Effector memory CD8-positive, alpha-beta T cell (primary cell): Measurements from ENCODE around the gene CBR1.
A peak's percentile ranks its signal among the peaks of the same experiment; 100 is the strongest.

ENCODE experiments used
- ATAC-seq: fragments of 150-1000 bp; cut with Tn5 transposase; replicated peaks from 2 replicates; pipeline ENCODE4 v1.10.0; 2021; ENCODE audit warnings: mild to moderate bottlenecking, moderate library complexity
- DNase-seq, 3 experiments: peaks; one replicate each; pipeline ENCODE4 v3.0.0; 2021
- H3K27ac Mint-ChIP-seq, 2 donors: one replicate each; pipeline ENCODE4 v1.8.0; 2022; ENCODE audit warnings: mild to moderate bottlenecking in 2 of 2, mixed read lengths in 2 of 2, moderate library complexity in 2 of 2
- H3K27me3 Mint-ChIP-seq, 2 donors: one replicate each; pipeline ENCODE4 v1.8.0; 2022; ENCODE audit warnings: mixed read lengths in 2 of 2
- H3K36me3 Mint-ChIP-seq: one replicate; pipeline ENCODE4 v1.8.0; 2022; ENCODE audit warnings: mild to moderate bottlenecking, moderate library complexity, mixed read lengths; ENCODE audit not compliant: insufficient read depth
- H3K4me1 Mint-ChIP-seq, 2 donors: one replicate each; pipeline ENCODE4 v1.8.0; 2022; ENCODE audit warnings: low read depth in 2 of 2, mixed read lengths in 2 of 2
- H3K4me3 Mint-ChIP-seq, 2 donors: one replicate each; pipeline ENCODE4 v1.8.0; 2022; ENCODE audit warnings: mild to moderate bottlenecking in 2 of 2, mixed read lengths in 2 of 2, moderate library complexity in 2 of 2
- H3K9me3 Mint-ChIP-seq, 2 donors: one replicate each; pipeline ENCODE4 v1.8.0; 2022; ENCODE audit warnings: mixed read lengths in 2 of 2
- total RNA-seq, 9 experiments: gene quantifications; one replicate each; lab custom pipeline; 2026; lab: John Stamatoyannopoulos, UW

The CBR1 gene
- total RNA-seq, result 3.4 to 33.1 (median 13.8) reads per million in 9 experiments

GRCh38 chr21:36069713-36070583 is at the start of gene CBR1:
TSS of gene CBR1 (plus strand) at chr21:36070024. CDS start at chr21:36070116, 92 bp downstream.
- peak within 1 kb of the TSS; percentile 64 to 86 for H3K27ac Mint-ChIP-seq
- DNase-seq (peak; percentile 80 to 85 (median 82)), ATAC-seq (peak; percentile 96)
- H3K27me3 Mint-ChIP-seq, result no peaks in the 10 kb centered on the region
- H3K4me3 Mint-ChIP-seq, result peak within 1 kb of the TSS; percentile 87 to 92
- H3K36me3 Mint-ChIP-seq, result peaks cover 2% of the 10 kb centered on the region
- peaks cover 25 to 34% of the 10 kb centered on the region in 2 donors for H3K4me1 Mint-ChIP-seq
- peaks cover 0 to 3% of the 10 kb centered on the region in 2 donors for H3K9me3 Mint-ChIP-seq

- no peaks in the 10 kb centered on the region for H3K9me3 Mint-ChIP-seq
- no peak overlapping the region for H3K27ac Mint-ChIP-seq
- DNase-seq (no peak), ATAC-seq (no peak)
- H3K4me1 Mint-ChIP-seq, result no peaks in the 10 kb centered on the region
- peaks cover under 1 to 14% of the 10 kb centered on the region in 2 donors for H3K27me3 Mint-ChIP-seq
- H3K36me3 Mint-ChIP-seq, result no peaks in the 10 kb centered on the region
- no peak overlapping the region for H3K4me3 Mint-ChIP-seq
Measured at GRCh38 chr21:36021251-36021837, 48.5 kb upstream of the CBR1 start.

- no peak overlapping the region for H3K4me3 Mint-ChIP-seq
- DNase-seq (no peak), ATAC-seq (no peak)
- H3K4me1 Mint-ChIP-seq, result no peaks in the 10 kb centered on the region
- H3K27me3 Mint-ChIP-seq, result peaks cover 0 to 6% of the 10 kb centered on the region in 2 donors
- H3K27ac Mint-ChIP-seq, result no peak overlapping the region
- H3K9me3 Mint-ChIP-seq, result no peaks in the 10 kb centered on the region
- H3K36me3 Mint-ChIP-seq, result no peaks in the 10 kb centered on the region
Measured at GRCh38 chr21:36022427-36023091, 47.3 kb upstream of the CBR1 start.

- no peak for DNase-seq
- Mint-ChIP-seq H3K4me1 (peaks cover 0 to under 1% of the 10 kb centered on the region in 2 donors), H3K4me3 (no peak overlapping the region), H3K27me3 (peaks cover 0 to under 1% of the 10 kb centered on the region in 2 donors), H3K9me3 (no peaks in the 10 kb centered on the region), H3K36me3 (no peaks in the 10 kb centered on the region), H3K27ac (no peak overlapping the region)
- ATAC-seq, result no peak
Measured at GRCh38 chr21:36023092-36023480, 46.7 kb upstream of the CBR1 start.

GRCh38 chr21:36024782-36025181 is 45.0 kb upstream of the CBR1 start:
- peaks cover 0 to 7% of the 10 kb centered on the region in 2 donors for H3K27me3 Mint-ChIP-seq
- DNase-seq (no peak), ATAC-seq (no peak)
- H3K4me3 Mint-ChIP-seq, result no peak overlapping the region
- no peaks in the 10 kb centered on the region for H3K36me3 Mint-ChIP-seq
- H3K4me1 Mint-ChIP-seq, result peaks cover 5% of the 10 kb centered on the region in 2 donors
- H3K27ac Mint-ChIP-seq, result no peak overlapping the region
- H3K9me3 Mint-ChIP-seq, result no peaks in the 10 kb centered on the region

GRCh38 chr21:36027347-36027746 is 42.5 kb upstream of the CBR1 start:
- H3K9me3 Mint-ChIP-seq, result no peaks in the 10 kb centered on the region

GRCh38 chr21:36028127-36029069 is 41.4 kb upstream of the CBR1 start:
- Mint-ChIP-seq H3K27ac (peak overlapping the region in 1 of 2 donors; percentile 68), H3K4me3 (no peak overlapping the region), H3K36me3 (no peaks in the 10 kb centered on the region), H3K4me1 (peaks cover 5% of the 10 kb centered on the region in 2 donors), H3K27me3 (peaks cover 0 to 7% of the 10 kb centered on the region in 2 donors), H3K9me3 (no peaks in the 10 kb centered on the region)
- DNase-seq (peak; percentile 57 to 59 (median 58)), ATAC-seq (peak; percentile 86)

More at GRCh38 chr21:36027347-36027746, 42.5 kb upstream of the CBR1 start:
- Mint-ChIP-seq H3K27ac (no peak overlapping the region), H3K4me1 (peaks cover 5% of the 10 kb centered on the region in 2 donors), H3K36me3 (no peaks in the 10 kb centered on the region), H3K27me3 (peaks cover 0 to 7% of the 10 kb centered on the region in 2 donors), H3K4me3 (no peak overlapping the region)
- DNase-seq, result no peak
- ATAC-seq, result no peak

GRCh38 chr21:36029309-36029708 is 40.5 kb upstream of the CBR1 start:
- Mint-ChIP-seq H3K36me3 (no peaks in the 10 kb centered on the region), H3K9me3 (no peaks in the 10 kb centered on the region), H3K27ac (no peak overlapping the region), H3K4me3 (no peak overlapping the region), H3K4me1 (peaks cover 5% of the 10 kb centered on the region in 2 donors), H3K27me3 (peaks cover 0 to 7% of the 10 kb centered on the region in 2 donors)
- DNase-seq, result no peak
- ATAC-seq, result no peak

- peaks cover 0 to 7% of the 10 kb centered on the region in 2 donors for H3K27me3 Mint-ChIP-seq
- H3K4me3 Mint-ChIP-seq, result no peak overlapping the region
- ATAC-seq (no peak), DNase-seq (no peak)
- H3K36me3 Mint-ChIP-seq, result peaks cover 7% of the 10 kb centered on the region
- H3K4me1 Mint-ChIP-seq, result peaks cover 5% of the 10 kb centered on the region in 2 donors
- no peak overlapping the region for H3K27ac Mint-ChIP-seq
- H3K9me3 Mint-ChIP-seq, result no peaks in the 10 kb centered on the region
Measured at GRCh38 chr21:36030581-36031189, 39.1 kb upstream of the CBR1 start.

- Mint-ChIP-seq H3K4me3 (no peak overlapping the region), H3K36me3 (peaks cover 26% of the 10 kb centered on the region), H3K4me1 (peaks cover 5% of the 10 kb centered on the region in 2 donors), H3K27ac (no peak overlapping the region), H3K9me3 (no peaks in the 10 kb centered on the region), H3K27me3 (peaks cover 0 to 7% of the 10 kb centered on the region in 2 donors)
- DNase-seq (no peak), ATAC-seq (no peak)
Measured at GRCh38 chr21:36032647-36033406, 37.0 kb upstream of the CBR1 start.

GRCh38 chr21:36034211-36034913 is 35.5 kb upstream of the CBR1 start:
- no peaks in the 10 kb centered on the region for H3K4me1 Mint-ChIP-seq
- ATAC-seq, result no peak

More at GRCh38 chr21:36034211-36034913, 35.5 kb upstream of the CBR1 start:
- Mint-ChIP-seq H3K27ac (no peak overlapping the region), H3K27me3 (no peaks in the 10 kb centered on the region), H3K36me3 (peaks cover 38% of the 10 kb centered on the region), H3K4me3 (no peak overlapping the region), H3K9me3 (no peaks in the 10 kb centered on the region)
- DNase-seq, result no peak
